Fibroblast of lung (primary cell): ENCODE data around the gene SCN8A. TPM values are rescaled to one million over a fixed set of nuclear protein-coding genes. Genes with fewer than 3 reads are reported as not detected.
A peak's percentile ranks its signal among the peaks of the same experiment; 100 is the strongest.

ENCODE experiments used
- DNase-seq, 2 donors: peaks; one replicate each; pipeline versions ENCODE4 v3.0.0 to v3.0.0-alpha.2; 2010; ENCODE audit warnings: low read depth in 2 of 2
- H2AFZ ChIP-seq: 2 replicates; pipeline ENCODE4 v1.5.1; 2012; ENCODE audit warnings: low read length, control low read depth, inconsistent platforms
- H3K27ac ChIP-seq: 2 replicates; pipeline ENCODE4 v1.5.1; 2011; ENCODE audit warnings: low read length, control low read depth; ENCODE audit not compliant: insufficient read depth
- H3K27me3 ChIP-seq: 2 replicates; pipeline ENCODE4 v1.5.1; 2011; ENCODE audit warnings: mild to moderate bottlenecking, low read length; ENCODE audit not compliant: control insufficient read depth, insufficient read depth
- H3K36me3 ChIP-seq: 2 replicates; pipeline ENCODE4 v1.5.1; 2011; ENCODE audit warnings: low read length; ENCODE audit not compliant: control insufficient read depth, insufficient read depth
- H3K4me1 ChIP-seq: 2 replicates; pipeline ENCODE4 v1.5.1; 2011; ENCODE audit warnings: low read length; ENCODE audit not compliant: control insufficient read depth, insufficient read depth; ENCODE audit errors: extremely low read depth
- H3K4me2 ChIP-seq: 2 replicates; pipeline ENCODE4 v1.5.1; 2011; ENCODE audit warnings: low read length, control low read depth; ENCODE audit not compliant: insufficient read depth; ENCODE audit errors: extremely low read depth
- H3K4me3 ChIP-seq, 4 experiments: fragments of 200-600 bp in 1 of 4; sonication (generic) in 1 of 4; replicated peaks in 1 of 4; 2 replicates each; pipeline ENCODE4 v1.5.1; 2011 to 2016; ENCODE audit warnings: low read length in 4 of 4, low read depth in 3 of 4, mild to moderate bottlenecking in 3 of 4, control low read depth in 2 of 4, inconsistent platforms in 1 of 4, mixed read lengths in 1 of 4; ENCODE audit not compliant: insufficient read depth in 1 of 4; ENCODE audit errors: control extremely low read depth in 1 of 4
- H3K79me2 ChIP-seq: 2 replicates; pipeline ENCODE4 v1.5.1; 2012; ENCODE audit warnings: mild to moderate bottlenecking, low read length, inconsistent platforms; ENCODE audit not compliant: control insufficient read depth, insufficient read depth
- H3K9ac ChIP-seq: 2 replicates; pipeline ENCODE4 v1.5.1; 2011; ENCODE audit warnings: mild to moderate bottlenecking, low read length, control low read depth; ENCODE audit not compliant: insufficient read depth
- H3K9me3 ChIP-seq: 2 replicates; pipeline ENCODE4 v1.5.1; 2012; ENCODE audit warnings: low read depth, low read length; ENCODE audit not compliant: control insufficient read depth, insufficient read depth
- H4K20me1 ChIP-seq: 2 replicates; pipeline ENCODE4 v1.5.1; 2011; ENCODE audit warnings: low read length; ENCODE audit not compliant: control insufficient read depth, insufficient read depth; ENCODE audit errors: extremely low read depth
- CTCF ChIP-seq, 2 donors: IDR thresholded peaks in 1 of 2; conservative IDR thresholded peaks in 1 of 2; 1 replicate in 1 of 2; 2 replicates in 1 of 2; pipeline ENCODE4 v1.5.1; 2011 to 2012; ENCODE audit warnings: low read length in 2 of 2, control low read depth in 1 of 2, inconsistent platforms in 1 of 2, low read depth in 1 of 2, mild to moderate bottlenecking in 1 of 2
- EZH2 ChIP-seq: IDR thresholded peaks from 2 replicates; pipeline ENCODE4 v1.5.1; 2012; ENCODE audit warnings: low read length, control low read depth, mild to moderate bottlenecking; ENCODE audit errors: missing control alignments
- polyA plus RNA-seq, 2 donors: library from polyadenylated mRNA; depleted of rRNA in 1 of 2; stranded (reverse) in 1 of 2; unstranded in 1 of 2; fragments of >200 nt; gene quantifications; 2 replicates each; pipeline ENCODE4 v1.2.1, GENCODE V29; 2011 to 2012; ENCODE audit warnings: missing spikeins in 1 of 2
- total RNA-seq: library from RNA; depleted of rRNA; stranded (reverse); fragments of >200 nt; gene quantifications from 2 replicates; pipeline ENCODE4 v1.2.1, GENCODE V29; 2014

Gene SCN8A
- total and polyA plus RNA-seq, 2 donors (not counting 1 experiment from before 2014, with no cell fraction given): 12.8 to 27.2 TPM

- no peak overlapping the region for H3K4me3 ChIP-seq
- H3K9ac ChIP-seq: no peak overlapping the region
- no peak overlapping the region for H3K27ac ChIP-seq
- DNase-seq: no peak
- H4K20me1 ChIP-seq: no peaks in the 10 kb centered on the region
- TF ChIP-seq CTCF (conservative IDR thresholded peaks at IDR 0.05 in 1 of 2, IDR thresholded peaks at IDR 0.05 in 1 of 2; ENCODE audit: low read depth in 1 of 2, low read length in 2 of 2) (no peak), EZH2 (no peak)
- H3K27me3 ChIP-seq: no peaks in the 10 kb centered on the region
- H2AFZ ChIP-seq: no peak overlapping the region
- no peaks in the 10 kb centered on the region for H3K9me3 ChIP-seq
- no peak overlapping the region for H3K4me2 ChIP-seq
- H3K36me3 ChIP-seq: no peaks in the 10 kb centered on the region
- peaks cover 5% of the 10 kb centered on the region for H3K4me1 ChIP-seq
- H3K79me2 ChIP-seq: no peaks in the 10 kb centered on the region
These were observed 103.1 kb downstream of the SCN8A start for GRCh38 chr12:51694146-51694545.

- H4K20me1 ChIP-seq: no peaks in the 10 kb centered on the region
- DNase-seq: peak in 1 of 2 donors; percentile 32
- peaks cover 5% of the 10 kb centered on the region for H3K4me1 ChIP-seq
- H3K36me3 ChIP-seq: peaks cover 2% of the 10 kb centered on the region
- no peak overlapping the region for H3K27ac ChIP-seq
- no peak overlapping the region for H3K4me2 ChIP-seq
- H3K27me3 ChIP-seq: no peaks in the 10 kb centered on the region
- no peaks in the 10 kb centered on the region for H3K9me3 ChIP-seq
- H3K79me2 ChIP-seq: no peaks in the 10 kb centered on the region
- no peak overlapping the region for H2AFZ ChIP-seq
- TF ChIP-seq EZH2 (no peak), CTCF (conservative IDR thresholded peaks at IDR 0.05 in 1 of 2, IDR thresholded peaks at IDR 0.05 in 1 of 2; ENCODE audit: low read depth in 1 of 2, low read length in 2 of 2) (no peak)
- H3K9ac ChIP-seq: no peak overlapping the region
- no peak overlapping the region for H3K4me3 ChIP-seq
These were observed 104.4 kb downstream of the SCN8A start for GRCh38 chr12:51695241-51696010.

GRCh38 chr12:51699219-51699618 is 108.2 kb downstream of the SCN8A start:
- peaks cover 5% of the 10 kb centered on the region for H3K4me1 ChIP-seq
- no peak for DNase-seq
- H3K79me2 ChIP-seq: no peaks in the 10 kb centered on the region
- H3K9ac ChIP-seq: no peak overlapping the region
- H3K4me3 ChIP-seq: no peak overlapping the region
- H3K27ac ChIP-seq: no peak overlapping the region
- H4K20me1 ChIP-seq: no peaks in the 10 kb centered on the region
- H3K9me3 ChIP-seq: no peaks in the 10 kb centered on the region
- no peak overlapping the region for H3K4me2 ChIP-seq
- no peak overlapping the region for H2AFZ ChIP-seq
- peaks cover 2% of the 10 kb centered on the region for H3K36me3 ChIP-seq
- no peaks in the 10 kb centered on the region for H3K27me3 ChIP-seq
- TF ChIP-seq CTCF (conservative IDR thresholded peaks at IDR 0.05 in 1 of 2, IDR thresholded peaks at IDR 0.05 in 1 of 2; ENCODE audit: low read depth in 1 of 2, low read length in 2 of 2) (no peak), EZH2 (no peak)
